ENCODE data around the gene HAGHL.
"Not testable (repeated sequence)": the region's sequence is repeated elsewhere in the genome, so short reads cannot be mapped to it uniquely, and the experiment has no call there.

DNA sequence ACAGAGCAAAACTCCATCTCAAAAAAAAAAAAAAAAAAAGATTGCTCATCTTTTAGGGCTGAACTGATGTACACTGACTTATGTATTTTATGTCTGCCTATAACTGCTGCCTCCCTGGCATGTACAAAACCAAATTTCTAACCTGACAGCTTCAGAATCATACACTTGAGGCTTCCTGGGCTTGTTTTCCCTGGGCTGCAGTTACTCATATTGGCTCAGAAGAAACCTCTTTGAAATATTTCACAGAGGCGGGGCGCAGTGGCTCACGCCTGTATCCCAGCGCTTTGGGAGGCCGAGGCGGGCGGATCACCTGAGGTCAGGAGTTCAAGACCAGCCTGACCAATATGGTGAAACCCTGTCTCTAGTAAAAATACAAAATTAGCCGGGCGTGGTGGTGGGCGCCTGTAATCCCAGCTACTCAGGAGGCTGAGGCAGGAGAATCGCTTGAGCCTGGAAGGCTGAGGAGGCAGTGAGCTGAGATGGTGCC is 27.3 kb downstream of the HAGHL start:
- not testable (repeated sequence) for TF ChIP-seq EZH2 (IDR thresholded peaks at IDR 0.05; ENCODE audit: borderline replicate concordance, low read depth, low read length, poor library complexity, severe bottlenecking); CTCF (conservative IDR thresholded peaks at IDR 0.05; ENCODE audit: low read depth, low read length)

All from A673 (cell line).